ENCODE data around the gene IGSF9B. TPM values are rescaled to one million over a fixed set of nuclear protein-coding genes. Genes with fewer than 3 reads are reported as not detected.

Gene IGSF9B
- total and polyA plus RNA-seq, 4 donors, result 0.72 to 19.5 (median 4.0) TPM

GRCh38 chr11:133974836-133975487 is 18.2 kb upstream of the IGSF9B start:
- no peaks in the 10 kb centered on the region for H3K9me3 ChIP-seq (ENCODE audit: control insufficient read depth in 4 of 4, insufficient read depth in 3 of 4, low read length in 3 of 4)
- no peak overlapping the region for H3K27ac ChIP-seq (ENCODE audit: low read depth in 1 of 2, low read length in 1 of 2)
- no peaks in the 10 kb centered on the region for H3K36me3 ChIP-seq (ENCODE audit: control insufficient read depth in 4 of 4, insufficient read depth in 4 of 4, low read length in 4 of 4)
- H3K4me1 ChIP-seq (ENCODE audit: control insufficient read depth in 5 of 5, insufficient read depth in 5 of 5, low read length in 5 of 5), result no peaks in the 10 kb centered on the region
- no peak overlapping the region for H3K9ac ChIP-seq (ENCODE audit: insufficient read depth in 1 of 2, low read length in 2 of 2)
- TF ChIP-seq, protein P1, sequence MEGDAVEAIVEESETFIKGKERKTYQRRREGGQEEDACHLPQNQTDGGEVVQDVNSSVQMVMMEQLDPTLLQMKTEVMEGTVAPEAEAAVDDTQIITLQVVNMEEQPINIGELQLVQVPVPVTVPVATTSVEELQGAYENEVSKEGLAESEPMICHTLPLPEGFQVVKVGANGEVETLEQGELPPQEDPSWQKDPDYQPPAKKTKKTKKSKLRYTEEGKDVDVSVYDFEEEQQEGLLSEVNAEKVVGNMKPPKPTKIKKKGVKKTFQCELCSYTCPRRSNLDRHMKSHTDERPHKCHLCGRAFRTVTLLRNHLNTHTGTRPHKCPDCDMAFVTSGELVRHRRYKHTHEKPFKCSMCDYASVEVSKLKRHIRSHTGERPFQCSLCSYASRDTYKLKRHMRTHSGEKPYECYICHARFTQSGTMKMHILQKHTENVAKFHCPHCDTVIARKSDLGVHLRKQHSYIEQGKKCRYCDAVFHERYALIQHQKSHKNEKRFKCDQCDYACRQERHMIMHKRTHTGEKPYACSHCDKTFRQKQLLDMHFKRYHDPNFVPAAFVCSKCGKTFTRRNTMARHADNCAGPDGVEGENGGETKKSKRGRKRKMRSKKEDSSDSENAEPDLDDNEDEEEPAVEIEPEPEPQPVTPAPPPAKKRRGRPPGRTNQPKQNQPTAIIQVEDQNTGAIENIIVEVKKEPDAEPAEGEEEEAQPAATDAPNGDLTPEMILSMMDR (IDR thresholded peaks at IDR 0.05; ENCODE audit: control extremely low read depth, extremely low read depth), result no peak
- peaks cover 0 to 4% (median 2%) of the 10 kb centered on the region in 3 donors for H3K27me3 ChIP-seq (ENCODE audit: control insufficient read depth in 3 of 3, insufficient read depth in 3 of 3, low read length in 2 of 3)
- DNase-seq (no peak), ATAC-seq (ENCODE audit: insufficient read depth, low FRiP score) (no peak)
- no peak overlapping the region for H3K4me3 ChIP-seq
- 80 to 82% methylated on average over 14 of the region's 14 CpGs for WGBS, 2 donors

GRCh38 chr11:133971881-133972280 is 15.1 kb upstream of the IGSF9B start:
- TF ChIP-seq, protein P1 (IDR thresholded peaks at IDR 0.05; ENCODE audit: control extremely low read depth, extremely low read depth), result no peak
- DNase-seq (no peak), ATAC-seq (ENCODE audit: insufficient read depth, low FRiP score) (no peak)
- Histone ChIP-seq H3K36me3 (ENCODE audit: control insufficient read depth in 4 of 4, insufficient read depth in 4 of 4, low read length in 4 of 4) (no peaks in the 10 kb centered on the region), H3K27me3 (ENCODE audit: control insufficient read depth in 3 of 3, insufficient read depth in 3 of 3, low read length in 2 of 3) (peaks cover 0 to 13% (median 4%) of the 10 kb centered on the region in 3 donors), H3K9ac (ENCODE audit: insufficient read depth in 1 of 2, low read length in 2 of 2) (no peak overlapping the region), H3K27ac (ENCODE audit: low read depth in 1 of 2, low read length in 1 of 2) (no peak overlapping the region), H3K4me1 (ENCODE audit: control insufficient read depth in 5 of 5, insufficient read depth in 5 of 5, low read length in 5 of 5) (peaks cover 0 to 3% (median 0%) of the 10 kb centered on the region in 5 donors), H3K4me3 (no peak overlapping the region), H3K9me3 (ENCODE audit: control insufficient read depth in 4 of 4, insufficient read depth in 3 of 4, low read length in 3 of 4) (peaks cover 0 to 6% (median 0%) of the 10 kb centered on the region in 4 donors)
- WGBS, 2 donors, result 76 to 78% methylated on average over 11 of the region's 11 CpGs

DNA sequence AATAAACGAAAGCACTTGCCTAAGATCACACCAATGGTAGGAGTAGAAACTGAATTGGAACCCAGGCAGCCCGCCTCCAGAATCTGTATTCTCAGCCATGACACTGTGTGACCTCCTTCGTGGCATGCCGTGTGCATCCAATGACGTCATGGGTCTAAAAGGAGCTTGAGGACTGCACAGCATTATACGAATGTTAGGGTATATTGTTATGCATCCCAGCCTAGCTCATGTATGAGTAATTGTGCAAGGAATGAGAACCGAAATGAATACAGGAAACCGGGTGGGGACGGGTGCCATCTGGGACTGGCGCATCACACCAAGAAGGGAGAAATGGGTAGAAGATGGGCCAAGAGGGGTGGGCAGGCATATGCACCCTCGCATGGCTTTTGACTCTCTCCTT is 12.3 kb upstream of the IGSF9B start:
- no peak overlapping the region for H3K27ac ChIP-seq (ENCODE audit: low read depth in 1 of 2, low read length in 1 of 2)
- no peaks in the 10 kb centered on the region for H3K36me3 ChIP-seq (ENCODE audit: control insufficient read depth in 4 of 4, insufficient read depth in 4 of 4, low read length in 4 of 4)
- H3K9ac ChIP-seq (ENCODE audit: insufficient read depth in 1 of 2, low read length in 2 of 2), result no peak overlapping the region
- H3K4me3 ChIP-seq, result no peak overlapping the region
- 82 to 85% methylated on average over 11 of the region's 11 CpGs for WGBS, 2 donors
- H3K4me1 ChIP-seq (ENCODE audit: control insufficient read depth in 5 of 5, insufficient read depth in 5 of 5, low read length in 5 of 5), result peaks cover 0 to 8% (median 0%) of the 10 kb centered on the region in 5 donors
- DNase-seq (no peak), ATAC-seq (ENCODE audit: insufficient read depth, low FRiP score) (no peak)
- peaks cover 0 to 6% (median 0%) of the 10 kb centered on the region in 4 donors for H3K9me3 ChIP-seq (ENCODE audit: control insufficient read depth in 4 of 4, insufficient read depth in 3 of 4, low read length in 3 of 4)
- H3K27me3 ChIP-seq (ENCODE audit: control insufficient read depth in 3 of 3, insufficient read depth in 3 of 3, low read length in 2 of 3), result peaks cover 0 to 17% (median 2%) of the 10 kb centered on the region in 3 donors
- TF ChIP-seq, protein P1 (IDR thresholded peaks at IDR 0.05; ENCODE audit: control extremely low read depth, extremely low read depth), result no peak
